Measurements from ENCODE around the gene CYP1B1.

Gene CYP1B1

DNA sequence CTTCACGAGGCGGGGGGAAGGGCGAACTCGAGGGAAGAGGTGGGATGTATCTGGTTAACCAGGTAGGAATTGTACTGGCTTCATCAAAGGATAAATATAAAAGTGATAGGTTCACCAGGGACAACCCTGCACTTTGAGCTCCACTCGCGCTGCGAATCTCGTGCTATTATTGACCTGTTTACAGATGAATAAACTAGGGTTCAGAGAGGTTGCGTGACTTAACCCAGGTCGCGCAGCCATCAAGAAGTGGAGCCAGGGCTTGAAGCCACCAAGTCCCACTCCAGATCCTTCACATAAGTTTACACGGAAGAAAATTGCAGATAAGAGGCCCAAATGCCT lies 1.4 kb upstream of the CYP1B1 start:
- peak overlapping the region; percentile 62 for H3K4me3 ChIP-seq (ENCODE audit: low read depth, low read length)
- TF ChIP-seq, protein P1, sequence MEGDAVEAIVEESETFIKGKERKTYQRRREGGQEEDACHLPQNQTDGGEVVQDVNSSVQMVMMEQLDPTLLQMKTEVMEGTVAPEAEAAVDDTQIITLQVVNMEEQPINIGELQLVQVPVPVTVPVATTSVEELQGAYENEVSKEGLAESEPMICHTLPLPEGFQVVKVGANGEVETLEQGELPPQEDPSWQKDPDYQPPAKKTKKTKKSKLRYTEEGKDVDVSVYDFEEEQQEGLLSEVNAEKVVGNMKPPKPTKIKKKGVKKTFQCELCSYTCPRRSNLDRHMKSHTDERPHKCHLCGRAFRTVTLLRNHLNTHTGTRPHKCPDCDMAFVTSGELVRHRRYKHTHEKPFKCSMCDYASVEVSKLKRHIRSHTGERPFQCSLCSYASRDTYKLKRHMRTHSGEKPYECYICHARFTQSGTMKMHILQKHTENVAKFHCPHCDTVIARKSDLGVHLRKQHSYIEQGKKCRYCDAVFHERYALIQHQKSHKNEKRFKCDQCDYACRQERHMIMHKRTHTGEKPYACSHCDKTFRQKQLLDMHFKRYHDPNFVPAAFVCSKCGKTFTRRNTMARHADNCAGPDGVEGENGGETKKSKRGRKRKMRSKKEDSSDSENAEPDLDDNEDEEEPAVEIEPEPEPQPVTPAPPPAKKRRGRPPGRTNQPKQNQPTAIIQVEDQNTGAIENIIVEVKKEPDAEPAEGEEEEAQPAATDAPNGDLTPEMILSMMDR (IDR thresholded peaks at IDR 0.05; ENCODE audit: borderline replicate concordance, insufficient read depth, low read depth, low read length) = no peak

GRCh38 chr2:38076710-38077430 lies 919 bp upstream of the CYP1B1 start:
- TF ChIP-seq, protein P1 (IDR thresholded peaks at IDR 0.05; ENCODE audit: borderline replicate concordance, insufficient read depth, low read depth, low read length) = peak; percentile 43; the same call in 1 of the 2 replicates
- peak overlapping the region; percentile 62 for H3K4me3 ChIP-seq (ENCODE audit: low read depth, low read length)

DNA sequence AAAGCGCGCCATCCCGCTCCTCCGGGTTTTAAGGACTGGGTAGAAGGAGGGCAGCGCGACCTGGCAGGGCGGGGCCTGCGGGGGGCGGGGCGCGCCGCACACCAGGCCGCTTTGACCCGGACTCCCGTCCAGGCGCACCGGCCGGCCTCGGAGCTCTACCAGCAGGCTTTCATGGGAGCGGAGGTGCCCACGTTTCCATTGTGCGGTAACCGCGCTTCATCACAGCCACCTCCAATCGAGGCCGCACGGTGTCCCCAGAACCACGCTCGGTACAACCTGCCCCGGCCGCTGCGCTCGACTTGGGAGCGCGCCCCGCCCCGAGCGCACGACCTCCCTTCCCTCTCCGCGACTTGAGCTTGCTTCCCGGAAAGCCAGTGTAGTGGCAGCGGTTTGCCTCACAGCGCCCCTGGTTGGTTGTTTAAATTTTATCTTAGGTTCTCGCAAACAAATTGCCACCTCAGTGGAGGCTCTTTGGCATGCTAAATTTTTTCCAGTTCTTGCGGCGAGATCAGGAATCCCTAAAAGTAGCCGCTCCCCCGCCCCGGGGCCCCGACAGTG lies 280 bp upstream of the CYP1B1 start:
- TF ChIP-seq, protein P1 (IDR thresholded peaks at IDR 0.05; ENCODE audit: borderline replicate concordance, insufficient read depth, low read depth, low read length) = peak; percentile 46; the same call in 1 of the 2 replicates
- H3K4me3 ChIP-seq (ENCODE audit: low read depth, low read length) = peak overlapping the region; percentile 62

DNA sequence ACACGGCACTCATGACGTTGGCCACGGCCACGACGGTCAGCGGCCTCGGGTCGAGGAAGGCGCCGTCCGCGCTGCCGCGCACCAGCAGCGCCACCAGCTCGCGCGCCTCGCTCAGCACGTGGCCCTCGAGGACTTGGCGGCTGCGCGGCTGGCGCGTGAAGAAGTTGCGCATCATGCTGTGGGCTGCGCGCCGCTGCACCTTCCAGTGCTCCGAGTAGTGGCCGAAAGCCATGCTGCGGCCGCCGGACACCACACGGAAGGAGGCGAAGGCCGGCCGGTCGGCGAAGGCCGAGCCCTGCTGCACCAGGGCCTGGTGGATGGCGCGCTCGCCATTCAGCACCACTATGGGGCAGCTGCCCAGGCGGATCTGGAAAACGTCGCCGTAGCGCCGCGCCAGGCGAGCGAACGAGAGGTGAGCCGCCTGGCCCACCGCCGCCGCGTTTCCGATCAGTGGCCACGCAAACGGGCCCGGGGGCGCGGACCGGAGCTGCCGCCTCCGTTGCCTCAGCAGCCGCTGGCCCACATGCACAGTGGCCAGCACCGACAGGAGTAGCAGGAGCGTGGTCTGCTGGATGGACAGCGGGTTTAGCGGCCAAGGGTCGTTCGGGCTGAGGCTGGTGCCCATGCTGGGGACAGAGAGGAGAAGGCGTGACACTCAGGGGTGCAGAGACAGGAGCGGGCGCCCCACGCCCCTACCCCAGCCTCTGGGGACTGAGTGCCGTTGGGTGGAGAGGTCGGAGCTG lies 1.0 kb downstream of the CYP1B1 start:
- TF ChIP-seq, protein P1 (IDR thresholded peaks at IDR 0.05; ENCODE audit: borderline replicate concordance, insufficient read depth, low read depth, low read length) = no peak
- H3K4me3 ChIP-seq (ENCODE audit: low read depth, low read length) = peak overlapping the region; percentile 62

DNA sequence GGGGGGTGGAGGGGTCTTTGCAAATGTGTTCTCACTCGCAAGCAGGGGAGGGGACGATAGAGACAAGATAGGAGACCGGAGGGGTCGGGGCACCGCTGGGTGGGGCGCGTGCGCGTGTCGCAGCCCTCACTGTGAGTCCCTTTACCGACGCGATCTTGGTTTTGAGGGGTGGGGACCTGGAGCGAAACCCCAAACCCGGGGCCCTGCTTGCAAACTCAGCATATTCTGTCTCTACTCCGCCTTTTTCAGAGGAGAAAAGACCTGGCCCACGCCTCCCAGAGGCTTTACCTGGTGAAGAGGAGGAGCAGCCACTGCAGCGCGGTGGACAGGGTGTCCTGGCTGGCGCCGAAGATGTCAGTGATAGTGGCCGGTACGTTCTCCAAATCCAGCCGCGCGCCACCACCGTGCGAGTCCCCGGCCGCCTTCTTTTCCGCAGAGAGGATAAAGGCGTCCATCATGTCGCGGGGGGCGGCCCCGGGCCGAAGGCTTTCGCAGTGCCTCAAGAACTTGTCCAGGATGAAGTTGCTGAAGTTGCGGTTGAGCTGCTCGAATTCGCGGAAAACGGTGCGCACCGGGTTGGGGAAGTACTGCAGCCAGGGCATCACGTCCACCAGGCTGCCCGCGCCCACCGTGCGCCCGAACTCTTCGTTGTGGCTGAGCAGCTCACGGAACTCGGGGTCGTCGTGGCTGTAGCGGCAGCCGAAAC lies 1.7 kb downstream of the CYP1B1 start:
- peak overlapping the region; percentile 10 for H3K4me3 ChIP-seq (ENCODE audit: low read depth, low read length)
- TF ChIP-seq, protein P1 (IDR thresholded peaks at IDR 0.05; ENCODE audit: borderline replicate concordance, insufficient read depth, low read depth, low read length) = no peak

GRCh38 chr2:38073211-38074057 lies 2.5 kb downstream of the CYP1B1 start:
- H3K4me3 ChIP-seq (ENCODE audit: low read depth, low read length) = no peak overlapping the region
- TF ChIP-seq, protein P1 (IDR thresholded peaks at IDR 0.05; ENCODE audit: borderline replicate concordance, insufficient read depth, low read depth, low read length) = no peak
